DMS 273 (cell line): ENCODE data around the gene PCDHGB5.
"Not testable (repeated sequence)": the region's sequence is repeated elsewhere in the genome, so short reads cannot be mapped to it uniquely, and the experiment has no call there.

Experiments
- DNase-seq: peaks from one replicate; lab custom pipeline; 2025; ENCODE audit not compliant: unreplicated experiment; lab: John Stamatoyannopoulos, UW

Gene PCDHGB5

DNA sequence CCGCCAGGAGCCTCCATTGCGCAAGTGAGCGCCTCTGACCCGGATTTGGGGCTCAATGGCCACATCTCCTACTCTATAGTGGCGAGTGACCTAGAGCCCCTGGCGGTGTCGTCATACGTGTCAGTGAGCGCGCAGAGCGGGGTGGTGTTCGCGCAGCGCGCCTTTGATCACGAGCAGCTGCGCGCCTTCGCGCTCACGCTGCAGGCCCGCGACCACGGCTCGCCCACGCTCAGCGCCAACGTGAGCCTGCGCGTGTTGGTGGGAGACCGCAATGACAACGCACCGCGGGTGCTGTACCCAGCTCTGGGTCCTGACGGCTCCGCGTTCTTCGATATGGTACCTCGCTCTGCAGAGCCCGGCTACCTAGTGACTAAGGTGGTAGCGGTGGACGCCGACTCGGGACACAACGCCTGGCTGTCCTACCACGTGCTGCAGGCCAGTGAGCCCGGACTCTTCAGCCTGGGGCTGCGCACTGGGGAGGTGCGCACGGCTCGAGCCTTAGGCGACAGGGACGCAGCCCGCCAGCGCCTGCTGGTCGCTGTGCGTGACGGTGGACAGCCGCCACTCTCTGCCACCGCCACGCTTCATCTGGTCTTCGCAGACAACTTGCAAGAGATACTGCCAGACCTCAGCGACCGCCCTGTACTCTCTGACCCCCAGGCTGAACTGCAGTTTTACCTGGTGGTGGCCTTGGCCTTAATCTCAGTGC is 12.0 kb downstream of the PCDHGB5 start:
- DNase-seq: no peak

DNA sequence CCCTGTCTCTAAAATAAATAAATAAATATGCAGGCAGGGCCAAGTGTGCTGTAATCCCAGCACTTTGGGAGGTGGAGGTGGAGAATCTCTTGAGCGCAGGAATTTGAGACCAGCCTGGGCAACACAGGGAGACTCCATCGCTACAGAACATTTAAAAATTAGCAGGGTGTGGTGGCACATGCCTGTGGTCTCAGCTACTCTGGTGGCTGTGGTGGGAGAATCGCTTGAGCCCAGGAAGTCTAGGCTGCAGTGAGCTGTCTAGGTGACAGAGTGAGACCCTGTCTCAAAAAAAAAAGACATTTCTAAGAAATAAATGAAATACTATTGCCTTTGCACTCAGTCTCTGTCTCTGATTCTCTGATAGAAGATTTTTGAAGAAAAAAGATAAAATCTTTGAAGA is 13.8 kb downstream of the PCDHGB5 start:
- DNase-seq: no peak

- peak; percentile 84 for DNase-seq
Measured at GRCh38 chr5:141412854-141413539, 15.2 kb downstream of the PCDHGB5 start, which contains the start of gene PCDHGA10. PCDHGA10 (plus strand) TSS chr5:141412987; CDS start chr5:141413176, 189 bp downstream.

DNA sequence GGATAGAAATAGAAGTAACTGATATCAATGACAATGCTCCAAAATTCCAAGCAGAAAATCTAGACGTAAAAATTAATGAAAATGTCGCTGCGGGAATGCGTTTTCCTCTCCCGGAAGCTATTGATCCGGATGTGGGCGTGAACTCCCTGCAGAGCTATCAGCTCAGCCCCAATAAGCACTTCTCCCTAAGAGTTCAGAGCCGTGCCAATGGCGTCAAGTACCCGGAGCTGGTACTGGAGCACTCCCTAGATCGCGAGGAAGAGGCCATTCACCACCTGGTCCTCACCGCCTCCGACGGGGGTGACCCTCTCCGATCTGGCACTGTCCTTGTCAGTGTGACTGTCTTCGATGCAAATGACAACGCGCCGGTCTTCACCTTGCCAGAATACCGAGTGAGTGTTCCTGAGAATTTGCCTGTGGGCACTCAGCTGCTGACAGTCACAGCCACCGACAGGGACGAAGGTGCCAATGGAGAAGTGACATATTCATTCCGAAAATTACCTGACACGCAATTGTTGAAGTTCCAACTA is 15.9 kb downstream of the PCDHGB5 start:
- DNase-seq: peak; percentile 22

GRCh38 chr5:141414548-141415274 is 17.0 kb downstream of the PCDHGB5 start:
- DNase-seq: not testable (repeated sequence)

GRCh38 chr5:141415275-141415618 is 17.5 kb downstream of the PCDHGB5 start:
- DNase-seq: not testable (repeated sequence)

DNA sequence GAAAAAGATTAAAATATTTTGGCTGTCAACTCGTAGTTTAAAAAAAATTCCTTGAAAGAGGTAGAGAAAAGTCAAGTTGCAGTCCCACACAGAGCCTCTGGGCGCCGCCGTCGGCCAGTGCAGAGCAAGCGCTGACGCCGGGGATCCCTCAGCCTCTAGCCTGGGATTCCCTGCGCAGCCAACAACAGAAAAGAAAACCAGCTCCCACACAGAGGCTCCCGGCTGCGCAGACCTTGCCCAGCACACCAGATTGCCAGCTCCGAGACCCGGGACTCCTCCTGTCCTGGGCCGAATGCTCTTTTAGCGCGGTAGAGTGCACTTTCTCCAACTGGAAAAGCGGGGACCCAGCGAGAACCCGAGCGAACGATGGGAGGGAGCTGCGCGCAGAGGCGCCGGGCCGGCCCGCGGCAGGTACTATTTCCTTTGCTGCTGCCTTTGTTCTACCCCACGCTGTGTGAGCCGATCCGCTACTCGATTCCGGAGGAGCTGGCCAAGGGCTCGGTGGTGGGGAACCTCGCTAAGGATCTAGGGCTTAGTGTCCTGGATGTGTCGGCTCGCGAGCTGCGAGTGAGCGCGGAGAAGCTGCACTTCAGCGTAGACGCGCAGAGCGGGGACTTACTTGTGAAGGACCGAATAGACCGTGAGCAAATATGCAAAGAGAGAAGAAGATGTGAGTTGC is 19.9 kb downstream of the PCDHGB5 start, which contains the start of gene PCDHGB7:
TSS of gene PCDHGB7 (plus strand) at position 184 of the 679 bp plus-strand sequence. CDS start at position 367, 183 bp downstream.
- peak; percentile 25 for DNase-seq

- no peak for DNase-seq
Measured at GRCh38 chr5:141419074-141419880, 21.5 kb downstream of the PCDHGB5 start.

DNA sequence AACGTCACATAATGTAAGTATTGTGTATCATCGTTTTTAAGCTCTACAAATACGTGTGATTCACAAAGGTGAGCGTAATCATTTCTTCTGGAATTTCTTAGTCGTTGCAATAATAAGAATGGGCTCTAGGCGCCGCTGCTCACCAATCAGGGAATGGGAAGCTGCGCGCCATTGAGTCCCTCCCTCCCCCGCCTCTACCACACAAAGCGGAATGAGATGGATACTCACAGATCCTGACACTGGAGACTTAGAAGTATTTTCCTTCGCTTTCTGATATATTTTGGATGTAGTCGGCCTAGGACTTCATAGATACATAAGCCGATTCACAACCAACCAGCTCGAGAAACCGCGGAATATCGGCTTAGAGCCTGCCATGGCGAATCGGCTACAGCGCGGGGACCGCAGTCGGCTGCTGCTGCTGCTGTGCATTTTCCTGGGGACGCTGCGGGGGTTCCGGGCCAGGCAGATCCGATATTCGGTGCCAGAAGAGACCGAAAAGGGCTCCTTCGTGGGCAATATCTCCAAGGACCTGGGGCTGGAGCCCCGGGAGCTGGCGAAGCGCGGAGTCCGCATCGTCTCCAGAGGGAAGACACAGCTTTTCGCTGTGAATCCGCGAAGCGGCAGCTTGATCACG is 23.2 kb downstream of the PCDHGB5 start, which contains the start of gene PCDHGA11:
TSS of gene PCDHGA11 (plus strand) at position 197 of the 634 bp plus-strand sequence. CDS start at position 374, 177 bp downstream.
- DNase-seq: peak; percentile 6

GRCh38 chr5:141421489-141421855 is 23.7 kb downstream of the PCDHGB5 start:
- DNase-seq: no peak

GRCh38 chr5:141422742-141423291 is 25.1 kb downstream of the PCDHGB5 start:
- DNase-seq: no peak

GRCh38 chr5:141427783-141428426 is 30.2 kb downstream of the PCDHGB5 start:
- DNase-seq: no peak

- no peak for DNase-seq
Measured at GRCh38 chr5:141430332-141431113, 32.8 kb downstream of the PCDHGB5 start, which contains the start of gene PCDHGA12. PCDHGA12 (plus strand) TSS chr5:141430507; CDS start chr5:141430760, 253 bp downstream.

DNA sequence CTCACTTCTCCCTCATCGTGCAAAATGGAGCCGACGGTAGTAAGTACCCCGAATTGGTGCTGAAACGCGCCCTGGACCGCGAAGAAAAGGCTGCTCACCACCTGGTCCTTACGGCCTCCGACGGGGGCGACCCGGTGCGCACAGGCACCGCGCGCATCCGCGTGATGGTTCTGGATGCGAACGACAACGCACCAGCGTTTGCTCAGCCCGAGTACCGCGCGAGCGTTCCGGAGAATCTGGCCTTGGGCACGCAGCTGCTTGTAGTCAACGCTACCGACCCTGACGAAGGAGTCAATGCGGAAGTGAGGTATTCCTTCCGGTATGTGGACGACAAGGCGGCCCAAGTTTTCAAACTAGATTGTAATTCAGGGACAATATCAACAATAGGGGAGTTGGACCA is 33.5 kb downstream of the PCDHGB5 start:
- DNase-seq: no peak

DNA sequence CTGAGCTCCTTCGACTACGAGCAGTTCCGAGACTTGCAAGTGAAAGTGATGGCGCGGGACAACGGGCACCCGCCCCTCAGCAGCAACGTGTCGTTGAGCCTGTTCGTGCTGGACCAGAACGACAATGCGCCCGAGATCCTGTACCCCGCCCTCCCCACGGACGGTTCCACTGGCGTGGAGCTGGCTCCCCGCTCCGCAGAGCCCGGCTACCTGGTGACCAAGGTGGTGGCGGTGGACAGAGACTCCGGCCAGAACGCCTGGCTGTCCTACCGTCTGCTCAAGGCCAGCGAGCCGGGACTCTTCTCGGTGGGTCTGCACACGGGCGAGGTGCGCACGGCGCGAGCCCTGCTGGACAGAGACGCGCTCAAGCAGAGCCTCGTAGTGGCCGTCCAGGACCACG is 34.6 kb downstream of the PCDHGB5 start:
- not testable (repeated sequence) for DNase-seq

DNA sequence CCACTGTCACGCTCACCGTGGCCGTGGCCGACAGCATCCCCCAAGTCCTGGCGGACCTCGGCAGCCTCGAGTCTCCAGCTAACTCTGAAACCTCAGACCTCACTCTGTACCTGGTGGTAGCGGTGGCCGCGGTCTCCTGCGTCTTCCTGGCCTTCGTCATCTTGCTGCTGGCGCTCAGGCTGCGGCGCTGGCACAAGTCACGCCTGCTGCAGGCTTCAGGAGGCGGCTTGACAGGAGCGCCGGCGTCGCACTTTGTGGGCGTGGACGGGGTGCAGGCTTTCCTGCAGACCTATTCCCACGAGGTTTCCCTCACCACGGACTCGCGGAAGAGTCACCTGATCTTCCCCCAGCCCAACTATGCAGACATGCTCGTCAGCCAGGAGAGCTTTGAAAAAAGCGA is 35.0 kb downstream of the PCDHGB5 start:
- DNase-seq: not testable (repeated sequence)

- DNase-seq: no peak
Measured at GRCh38 chr5:141434006-141434405, 36.3 kb downstream of the PCDHGB5 start.

DNA sequence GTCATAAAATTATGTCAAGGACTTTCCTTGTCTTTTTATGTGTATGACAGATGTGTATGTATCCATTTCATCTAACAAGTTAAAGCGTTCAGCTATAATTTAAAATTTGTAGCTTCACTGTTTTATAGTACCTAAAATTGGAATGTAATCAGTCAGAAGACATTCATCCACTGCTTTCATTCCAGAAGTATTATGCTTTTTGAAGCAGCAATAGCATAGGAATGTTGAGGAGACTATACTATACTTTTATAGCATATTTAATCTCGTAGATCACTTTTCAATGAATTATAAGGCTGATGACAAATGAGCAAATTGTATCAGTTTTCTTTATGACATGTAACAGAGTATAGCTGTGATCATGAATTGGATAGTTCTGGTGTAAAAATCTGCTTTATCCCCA is 39.5 kb downstream of the PCDHGB5 start:
- DNase-seq: no peak
